Measurements from ENCODE around the gene INTS13. TPM values are rescaled to one million over a fixed set of nuclear protein-coding genes. Genes with fewer than 3 reads are reported as not detected.
A peak's percentile ranks its signal among the peaks of the same experiment; 100 is the strongest.

Gene INTS13
- total and polyA plus RNA-seq, 2 of the 13 experiments (the other 11 are each of a cell fraction or from before 2014, with no cell fraction given), result 16.3 to 43.7 TPM

DNA sequence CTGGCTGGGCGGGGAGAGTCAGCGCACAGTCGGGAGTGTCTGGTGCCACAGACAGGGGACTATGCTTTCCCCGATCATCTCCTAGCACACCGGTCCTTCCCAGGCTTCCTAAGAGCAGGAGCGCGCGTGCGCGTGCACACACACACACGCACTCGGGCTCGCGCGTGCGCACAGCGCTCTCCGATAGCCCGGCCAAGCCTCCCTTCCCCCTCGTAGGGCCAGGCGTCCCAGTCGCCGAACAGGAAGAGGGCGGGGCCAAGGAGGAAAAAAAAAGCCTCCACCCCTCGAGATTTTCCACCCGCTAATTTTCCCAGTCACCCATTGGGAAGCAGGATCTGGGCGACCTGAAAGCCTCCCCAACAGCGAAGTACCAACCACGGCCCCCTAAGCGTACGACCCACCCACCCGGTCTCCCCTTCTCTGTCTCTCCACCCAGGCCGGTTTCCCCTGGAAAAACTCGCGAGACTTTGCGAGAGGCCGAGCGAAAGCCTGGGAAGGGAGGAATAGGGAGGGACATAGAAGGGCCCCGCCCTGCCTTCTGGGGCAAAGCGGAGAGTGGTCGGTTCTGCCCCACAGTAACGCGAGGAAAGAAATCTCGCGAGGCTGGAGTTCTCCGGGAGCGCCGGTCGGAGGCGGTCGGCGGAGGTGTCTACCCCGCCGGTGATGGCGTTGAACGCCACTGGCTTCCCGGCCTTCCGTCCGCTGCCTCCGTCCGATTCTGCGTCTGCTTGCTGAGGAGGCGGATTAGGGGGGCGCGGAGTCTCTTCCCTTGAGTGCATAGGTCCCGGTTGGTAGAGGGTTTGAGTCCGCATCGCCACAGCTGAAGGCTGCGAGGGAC lies at the start of gene INTS13, which contains the start of gene FGFR1OP2 (continued):
- TF ChIP-seq, protein P1, sequence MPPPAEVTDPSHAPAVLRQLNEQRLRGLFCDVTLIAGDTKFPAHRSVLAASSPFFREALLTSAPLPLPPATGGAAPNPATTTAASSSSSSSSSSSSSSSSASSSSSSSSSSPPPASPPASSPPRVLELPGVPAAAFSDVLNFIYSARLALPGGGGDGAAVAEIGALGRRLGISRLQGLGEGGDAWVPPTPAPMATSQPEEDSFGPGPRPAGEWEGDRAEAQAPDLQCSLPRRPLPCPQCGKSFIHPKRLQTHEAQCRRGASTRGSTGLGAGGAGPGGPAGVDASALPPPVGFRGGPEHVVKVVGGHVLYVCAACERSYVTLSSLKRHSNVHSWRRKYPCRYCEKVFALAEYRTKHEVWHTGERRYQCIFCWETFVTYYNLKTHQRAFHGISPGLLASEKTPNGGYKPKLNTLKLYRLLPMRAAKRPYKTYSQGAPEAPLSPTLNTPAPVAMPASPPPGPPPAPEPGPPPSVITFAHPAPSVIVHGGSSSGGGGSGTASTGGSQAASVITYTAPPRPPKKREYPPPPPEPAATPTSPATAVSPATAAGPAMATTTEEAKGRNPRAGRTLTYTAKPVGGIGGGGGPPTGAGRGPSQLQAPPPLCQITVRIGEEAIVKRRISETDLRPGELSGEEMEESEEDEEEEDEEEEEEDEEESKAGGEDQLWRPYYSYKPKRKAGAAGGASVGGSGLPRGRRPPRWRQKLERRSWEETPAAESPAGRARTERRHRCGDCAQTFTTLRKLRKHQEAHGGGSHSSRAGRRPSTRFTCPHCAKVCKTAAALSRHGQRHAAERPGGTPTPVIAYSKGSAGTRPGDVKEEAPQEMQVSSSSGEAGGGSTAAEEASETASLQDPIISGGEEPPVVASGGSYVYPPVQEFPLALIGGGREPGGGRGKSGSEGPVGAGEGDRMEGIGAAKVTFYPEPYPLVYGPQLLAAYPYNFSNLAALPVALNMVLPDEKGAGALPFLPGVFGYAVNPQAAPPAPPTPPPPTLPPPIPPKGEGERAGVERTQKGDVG (CRISPR knock-in tag; IDR thresholded peaks at IDR 0.05; ENCODE audit: borderline replicate concordance), result no peak
- TF ChIP-seq ZNF749 (CRISPR knock-in tag; IDR thresholded peaks at IDR 0.05; ENCODE audit: borderline replicate concordance) (peak; percentile 48; the same call in 1 of the 2 replicates), ZNF891 (CRISPR knock-in tag; IDR thresholded peaks at IDR 0.05) (0 out of 2 replicates have a peak, but pooled peaks have one; percentile 38), KAT2B (IDR thresholded peaks at IDR 0.05; ENCODE audit: borderline replicate concordance, low read depth, low read length) (no peak), ESRRA (CRISPR knock-in tag; IDR thresholded peaks at IDR 0.05; ENCODE audit: low read depth) (0 out of 2 replicates have a peak, but pooled peaks have one; percentile 24), ZEB1 (IDR thresholded peaks at IDR 0.05; ENCODE audit: insufficient replicate concordance, low read depth) (peak; percentile 37), KAT7 (CRISPR knock-in tag; IDR thresholded peaks at IDR 0.05; ENCODE audit: borderline replicate concordance) (no peak), ZNF350 (CRISPR knock-in tag; IDR thresholded peaks at IDR 0.05; ENCODE audit: borderline replicate concordance, low read depth) (peak; percentile 74; the same call in 1 of the 2 replicates), NFIC (IDR thresholded peaks at IDR 0.05; ENCODE audit: low read length) (no peak), MTA3 (CRISPR knock-in tag; IDR thresholded peaks at IDR 0.05) (no peak), MYC (CRISPR knock-in tag; IDR thresholded peaks at IDR 0.05; ENCODE audit: borderline replicate concordance) (peak; percentile 59), SP1 (IDR thresholded peaks at IDR 0.05) (no peak), SP1 (CRISPR knock-in tag; IDR thresholded peaks at IDR 0.05) (peak; percentile 41; the same call in 1 of the 2 replicates), ZNF570 (CRISPR knock-in tag; IDR thresholded peaks at IDR 0.05; ENCODE audit: borderline replicate concordance) (no peak), JDP2 (CRISPR knock-in tag; IDR thresholded peaks at IDR 0.05; ENCODE audit: borderline replicate concordance) (no peak), ZMYM3 (CRISPR knock-in tag; IDR thresholded peaks at IDR 0.05) (no peak), ZFP62 (CRISPR knock-in tag; IDR thresholded peaks at IDR 0.05) (no peak), ZNF775 (CRISPR knock-in tag; IDR thresholded peaks at IDR 0.05; ENCODE audit: borderline replicate concordance) (no peak), GABPB1 (CRISPR knock-in tag; IDR thresholded peaks at IDR 0.05) (peak; percentile 74), ARNTL (CRISPR knock-in tag; IDR thresholded peaks at IDR 0.05) (0 out of 2 replicates have a peak, but pooled peaks have one; percentile 8), SPEN (CRISPR knock-in tag; IDR thresholded peaks at IDR 0.05; ENCODE audit: low read depth) (peak; percentile 88), ZNF264 (CRISPR knock-in tag; IDR thresholded peaks at IDR 0.05) (peak; percentile 31; the same call in 1 of the 2 replicates), ARNT2 (CRISPR knock-in tag; IDR thresholded peaks at IDR 0.05; ENCODE audit: low read depth) (peak; percentile 50; the same call in 1 of the 2 replicates)
- TF ChIP-seq, protein P2, sequence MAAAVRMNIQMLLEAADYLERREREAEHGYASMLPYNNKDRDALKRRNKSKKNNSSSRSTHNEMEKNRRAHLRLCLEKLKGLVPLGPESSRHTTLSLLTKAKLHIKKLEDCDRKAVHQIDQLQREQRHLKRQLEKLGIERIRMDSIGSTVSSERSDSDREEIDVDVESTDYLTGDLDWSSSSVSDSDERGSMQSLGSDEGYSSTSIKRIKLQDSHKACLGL (CRISPR knock-in tag; IDR thresholded peaks at IDR 0.05), result peak; percentile 47
- TF ChIP-seq, protein P3, sequence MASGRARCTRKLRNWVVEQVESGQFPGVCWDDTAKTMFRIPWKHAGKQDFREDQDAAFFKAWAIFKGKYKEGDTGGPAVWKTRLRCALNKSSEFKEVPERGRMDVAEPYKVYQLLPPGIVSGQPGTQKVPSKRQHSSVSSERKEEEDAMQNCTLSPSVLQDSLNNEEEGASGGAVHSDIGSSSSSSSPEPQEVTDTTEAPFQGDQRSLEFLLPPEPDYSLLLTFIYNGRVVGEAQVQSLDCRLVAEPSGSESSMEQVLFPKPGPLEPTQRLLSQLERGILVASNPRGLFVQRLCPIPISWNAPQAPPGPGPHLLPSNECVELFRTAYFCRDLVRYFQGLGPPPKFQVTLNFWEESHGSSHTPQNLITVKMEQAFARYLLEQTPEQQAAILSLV (CRISPR knock-in tag; IDR thresholded peaks at IDR 0.05; ENCODE audit: borderline replicate concordance), result peak; percentile 80

Measured in HepG2 (cell line).